A549 treated with CORT108297 at 1 μM for 4 hours (cell line): ENCODE measurements around the gene SPATA1. TPM values are rescaled to one million over a fixed set of nuclear protein-coding genes. Genes with fewer than 3 reads are reported as not detected.

Experiments
- total RNA-seq: library from RNA; stranded (reverse); fragments of 200-300 nt; extraction: Qiagen RNA extraction; gene quantifications from 5 replicates; pipeline ENCODE4 v1.2.3, GENCODE V29; 2022

The SPATA1 gene
- total RNA-seq = 0.32 to 1.1 TPM (median 0.62 TPM) in 5 replicates

GRCh38 chr1:84506002-84506728, at the start of gene SPATA1, which contains the start of gene GNG5:
SPATA1 (plus strand) TSS chr1:84506386; CDS start chr1:84516360, 9,974 bp downstream.
GNG5 (minus strand) TSS chr1:84506581; CDS start chr1:84506091, 490 bp downstream.

GRCh38 chr1:84478876-84479868, 27.0 kb upstream of the SPATA1 start, which contains the start of gene RPF1:
RPF1 (plus strand) TSS chr1:84479266; CDS start chr1:84479282, 16 bp downstream.

GRCh38 chr1:84573967-84574842, 68.0 kb downstream of the SPATA1 start, which contains the start of gene CTBS:
CTBS (minus strand) TSS chr1:84574440; CDS start chr1:84574415, 25 bp downstream.

Other genes with a start within 250 kb of the SPATA1 start
- gene SAMD13, start 204.7 kb upstream of the SPATA1 start, total RNA-seq = 0.22 to 0.65 TPM (median 0.40 TPM) in 5 replicates
- not detected in 5 replicates for gene DNASE2B, start 107.9 kb upstream of the SPATA1 start, total RNA-seq
- 27.7 to 35.2 TPM (median 30.6 TPM) in 5 replicates for gene RPF1, start 27.1 kb upstream of the SPATA1 start, total RNA-seq
- 176 to 210 TPM (median 177 TPM) in 5 replicates for gene GNG5, start 195 bp downstream of the SPATA1 start, total RNA-seq
- 5.1 to 6.6 TPM (median 5.8 TPM) in 5 replicates for gene CTBS, start 68.1 kb downstream of the SPATA1 start, total RNA-seq
- gene SSX2IP, start 184.1 kb downstream of the SPATA1 start, total RNA-seq = 11.4 to 14.7 TPM (median 12.5 TPM) in 5 replicates